ENCODE data around the gene MIDN.

Gene MIDN

GRCh38 chr19:1237027-1237659 lies 11.2 kb upstream of the MIDN start (continued):
- no peak for TF ChIP-seq SCRT1 (tag by site-specific recombination; IDR thresholded peaks at IDR 0.05; ENCODE audit: borderline replicate concordance)
- TF ChIP-seq ZNF621 (tag by site-specific recombination; IDR thresholded peaks at IDR 0.05), result no peak
- TF ChIP-seq ZIC2 (tag by site-specific recombination; IDR thresholded peaks at IDR 0.05), result peak; percentile 70
- no peak for TF ChIP-seq MYNN (tag by site-specific recombination; IDR thresholded peaks at IDR 0.05; ENCODE audit: borderline replicate concordance)
- peak; percentile 92 for TF ChIP-seq ZNF398 (tag by site-specific recombination; IDR thresholded peaks at IDR 0.05)
- no peak for TF ChIP-seq ZNF157 (tag by site-specific recombination; IDR thresholded peaks at IDR 0.05)
- TF ChIP-seq GLI2 (tag by site-specific recombination; IDR thresholded peaks at IDR 0.05; ENCODE audit: borderline replicate concordance, low read depth), result no peak
- TF ChIP-seq OSR2 (tag by site-specific recombination; IDR thresholded peaks at IDR 0.05), result no peak
- TF ChIP-seq OVOL3 (tag by site-specific recombination; IDR thresholded peaks at IDR 0.05), result no peak
- TF ChIP-seq ZSCAN4 (tag by site-specific recombination; IDR thresholded peaks at IDR 0.05), result no peak
- peak; percentile 79 for TF ChIP-seq ZEB2 (tag by site-specific recombination; IDR thresholded peaks at IDR 0.05)
- no peak for TF ChIP-seq ZNF416 (tag by site-specific recombination; IDR thresholded peaks at IDR 0.05)
- peak; percentile 83 for TF ChIP-seq GLIS1 (tag by site-specific recombination; IDR thresholded peaks at IDR 0.05)
- TF ChIP-seq RBAK (tag by site-specific recombination; IDR thresholded peaks at IDR 0.05), result no peak
- TF ChIP-seq ZNF704 (tag by site-specific recombination; IDR thresholded peaks at IDR 0.05), result no peak
- TF ChIP-seq ZNF391 (tag by site-specific recombination; IDR thresholded peaks at IDR 0.05; ENCODE audit: borderline replicate concordance, low read depth), result peak; percentile 35; the same call in 1 of the 2 replicates
- TF ChIP-seq ZNF837 (tag by site-specific recombination; IDR thresholded peaks at IDR 0.05), result no peak
- peak; percentile 93 for TF ChIP-seq GLIS2 (tag by site-specific recombination; IDR thresholded peaks at IDR 0.05)
- TF ChIP-seq YY1 (tag by site-specific recombination; IDR thresholded peaks at IDR 0.05), result no peak
- TF ChIP-seq HOXA7 (CRISPR knock-in tag; IDR thresholded peaks at IDR 0.05; ENCODE audit: borderline replicate concordance), result no peak
- no peak for TF ChIP-seq ZNF544 (tag by site-specific recombination; IDR thresholded peaks at IDR 0.05)
- no peak for TF ChIP-seq SCRT2 (tag by site-specific recombination; IDR thresholded peaks at IDR 0.05)
- no peak for TF ChIP-seq KLF10 (tag by site-specific recombination; IDR thresholded peaks at IDR 0.05)
- TF ChIP-seq PRDM1 (tag by site-specific recombination; IDR thresholded peaks at IDR 0.05), result no peak
- no peak for TF ChIP-seq ZNF202 (tag by site-specific recombination; IDR thresholded peaks at IDR 0.05; ENCODE audit: borderline replicate concordance)
- 0 out of 2 replicates have a peak, but pooled peaks have one; percentile 65 for TF ChIP-seq KLF8 (tag by site-specific recombination; IDR thresholded peaks at IDR 0.05)
- peak; percentile 66 for TF ChIP-seq ZBTB26 (tag by site-specific recombination; optimal IDR thresholded peaks at IDR 0.05)
- TF ChIP-seq ZNF701 (tag by site-specific recombination; IDR thresholded peaks at IDR 0.05), result no peak
- TF ChIP-seq ZBTB20 (tag by site-specific recombination; IDR thresholded peaks at IDR 0.05), result peak; percentile 92
- TF ChIP-seq ZNF112 (tag by site-specific recombination; IDR thresholded peaks at IDR 0.05), result no peak
- TF ChIP-seq ZNF24 (tag by site-specific recombination; IDR thresholded peaks at IDR 0.05), result no peak
- no peak for TF ChIP-seq ZNF274 (IDR thresholded peaks at IDR 0.05; ENCODE audit: low read length)
- no peak for TF ChIP-seq ZNF274 (tag by site-specific recombination; IDR thresholded peaks at IDR 0.05; ENCODE audit: borderline replicate concordance)
- TF ChIP-seq ZNF654 (tag by site-specific recombination; IDR thresholded peaks at IDR 0.05; ENCODE audit: low read depth), result no peak
- TF ChIP-seq KLF9 (tag by site-specific recombination; IDR thresholded peaks at IDR 0.05; ENCODE audit: low read depth), result peak; percentile 74
- no peak for TF ChIP-seq ZNF239 (tag by site-specific recombination; IDR thresholded peaks at IDR 0.05)
- TF ChIP-seq ZNF626 (tag by site-specific recombination; IDR thresholded peaks at IDR 0.05), result no peak
- no peak for TF ChIP-seq ZNF114 (tag by site-specific recombination; IDR thresholded peaks at IDR 0.05)
- TF ChIP-seq ZNF623 (tag by site-specific recombination; IDR thresholded peaks at IDR 0.05), result no peak
- TF ChIP-seq ZNF16 (tag by site-specific recombination; IDR thresholded peaks at IDR 0.05; ENCODE audit: low read depth), result no peak
